ENCODE data around the gene LRRK2. TPM values are rescaled to one million over a fixed set of nuclear protein-coding genes. Genes with fewer than 3 reads are reported as not detected.
"Not testable (repeated sequence)": the region's sequence is repeated elsewhere in the genome, so short reads cannot be mapped to it uniquely, and the experiment has no call there.

The LRRK2 gene
- total RNA-seq, 2 experiments from 2014 or later: 0.21 TPM; not detected in 1

DNA sequence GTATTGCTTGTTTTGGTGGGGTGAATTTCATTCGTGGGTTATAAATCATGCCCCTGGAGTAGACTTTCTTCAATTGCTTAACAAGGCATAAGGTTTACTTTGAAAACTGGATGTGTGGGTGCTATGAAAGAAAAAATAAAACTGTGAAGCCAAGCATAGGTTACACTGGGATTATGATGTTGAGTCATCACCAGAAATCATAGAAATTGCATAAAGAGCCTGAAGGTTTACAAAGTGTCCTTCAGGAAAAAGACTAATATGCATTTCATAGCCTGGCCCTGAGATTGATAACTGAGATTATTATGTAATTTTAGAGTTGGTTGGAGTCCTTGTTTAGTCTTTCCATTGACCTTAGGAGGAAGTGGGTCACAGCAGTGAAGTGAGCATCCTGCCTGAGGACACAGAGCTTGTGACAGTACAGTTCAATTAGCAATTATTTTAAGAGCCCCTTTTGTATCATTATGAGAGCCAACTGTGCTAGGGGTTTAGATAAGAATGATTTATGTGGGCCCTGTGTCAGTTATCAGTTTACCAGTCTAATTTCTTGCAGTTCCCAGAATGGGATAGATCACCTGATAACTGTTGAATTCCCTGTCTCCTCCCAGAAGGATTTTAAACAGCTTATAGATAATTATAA, 13.6 kb downstream of the LRRK2 start:
- intact Hi-C loops (cut with micrococcal nuclease): no loop called here
- CTCF ChIA-PET: no interaction called here
- H3K36me3 Mint-ChIP-seq: no peaks in the 10 kb centered on the region
- H3K27me3 Mint-ChIP-seq: no peaks in the 10 kb centered on the region
- no peaks in the 10 kb centered on the region for H3K4me1 Mint-ChIP-seq (ENCODE audit: low read depth)
- no peak overlapping the region for H3K27ac Mint-ChIP-seq
- H3K9me3 Mint-ChIP-seq: no peaks in the 10 kb centered on the region
- no peak overlapping the region for H3K4me3 Mint-ChIP-seq
- DNase-seq: no peak
- POLR2A ChIA-PET: no interaction called here

DNA sequence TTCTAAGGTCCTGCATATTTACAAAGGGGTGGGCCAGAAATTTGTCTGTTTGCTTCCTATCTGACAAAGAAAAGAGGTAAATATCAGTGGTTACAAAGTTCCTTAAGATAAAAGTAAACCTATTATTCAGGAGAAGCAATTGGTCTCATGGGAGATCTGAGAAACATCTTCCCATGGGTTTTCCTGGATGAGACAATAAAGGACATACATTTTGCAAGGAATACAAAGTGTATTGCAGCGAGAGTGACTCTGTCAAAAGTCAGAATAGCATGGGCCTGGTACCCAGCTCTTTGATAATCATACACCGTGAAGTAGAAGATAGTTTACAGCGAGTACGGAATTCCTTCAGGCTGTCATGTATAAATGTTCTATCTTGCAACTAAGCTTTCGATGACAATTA, 14.2 kb downstream of the LRRK2 start:
- H3K4me3 Mint-ChIP-seq: no peak overlapping the region
- H3K9me3 Mint-ChIP-seq: no peaks in the 10 kb centered on the region
- ChIA-PET POLR2A (no interaction called here), CTCF (no interaction called here)
- intact Hi-C loops (cut with micrococcal nuclease): no loop called here
- H3K4me1 Mint-ChIP-seq (ENCODE audit: low read depth): no peaks in the 10 kb centered on the region
- no peak for DNase-seq
- H3K27ac Mint-ChIP-seq: no peak overlapping the region
- H3K27me3 Mint-ChIP-seq: no peaks in the 10 kb centered on the region
- H3K36me3 Mint-ChIP-seq: no peaks in the 10 kb centered on the region

DNA sequence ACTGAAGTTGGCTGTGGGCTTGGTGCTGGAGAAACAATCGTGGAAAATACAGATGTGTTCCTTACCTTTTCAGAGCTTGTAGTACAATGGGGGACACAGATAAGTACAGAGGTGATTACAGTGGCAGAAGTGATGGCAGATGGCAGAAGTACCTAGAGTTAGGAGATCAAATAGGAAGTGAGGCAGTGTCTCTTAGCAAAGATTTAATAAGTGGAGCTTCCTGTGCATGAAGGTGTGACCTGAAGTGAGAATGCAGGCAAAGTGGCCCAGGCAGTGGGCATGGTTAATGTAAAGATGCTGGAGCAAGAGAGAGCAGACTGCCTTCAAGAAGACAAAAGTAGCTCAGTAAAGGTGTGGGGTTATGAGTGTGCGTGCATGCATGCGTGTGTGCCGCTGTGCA, 16.0 kb downstream of the LRRK2 start:
- Mint-ChIP-seq H3K36me3 (no peaks in the 10 kb centered on the region), H3K9me3 (no peaks in the 10 kb centered on the region), H3K27ac (no peak overlapping the region), H3K27me3 (no peaks in the 10 kb centered on the region), H3K4me1 (ENCODE audit: low read depth) (no peaks in the 10 kb centered on the region), H3K4me3 (no peak overlapping the region)
- ChIA-PET CTCF (no interaction called here), POLR2A (no interaction called here)
- intact Hi-C loops (cut with micrococcal nuclease): no loop called here
- no peak for DNase-seq

DNA sequence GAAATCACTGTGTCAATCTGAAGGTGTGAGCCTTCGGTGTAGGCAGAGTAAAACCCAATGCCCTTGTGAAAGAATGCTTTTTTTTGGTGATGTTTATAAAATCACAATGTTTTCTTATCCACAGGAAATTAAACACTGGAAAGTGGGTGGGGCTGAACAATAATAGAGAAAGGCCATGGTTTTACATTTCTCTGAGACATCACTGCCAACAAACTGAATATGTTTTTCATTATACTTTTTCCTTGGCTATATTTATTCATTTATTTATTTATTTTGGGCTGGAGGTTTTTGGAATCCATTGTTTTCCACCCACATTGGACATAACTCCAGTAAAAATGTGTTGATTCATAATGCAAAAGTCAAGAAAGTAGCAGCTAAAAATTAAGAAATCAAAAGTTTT, 16.9 kb downstream of the LRRK2 start:
- CTCF ChIA-PET: no interaction called here

DNA sequence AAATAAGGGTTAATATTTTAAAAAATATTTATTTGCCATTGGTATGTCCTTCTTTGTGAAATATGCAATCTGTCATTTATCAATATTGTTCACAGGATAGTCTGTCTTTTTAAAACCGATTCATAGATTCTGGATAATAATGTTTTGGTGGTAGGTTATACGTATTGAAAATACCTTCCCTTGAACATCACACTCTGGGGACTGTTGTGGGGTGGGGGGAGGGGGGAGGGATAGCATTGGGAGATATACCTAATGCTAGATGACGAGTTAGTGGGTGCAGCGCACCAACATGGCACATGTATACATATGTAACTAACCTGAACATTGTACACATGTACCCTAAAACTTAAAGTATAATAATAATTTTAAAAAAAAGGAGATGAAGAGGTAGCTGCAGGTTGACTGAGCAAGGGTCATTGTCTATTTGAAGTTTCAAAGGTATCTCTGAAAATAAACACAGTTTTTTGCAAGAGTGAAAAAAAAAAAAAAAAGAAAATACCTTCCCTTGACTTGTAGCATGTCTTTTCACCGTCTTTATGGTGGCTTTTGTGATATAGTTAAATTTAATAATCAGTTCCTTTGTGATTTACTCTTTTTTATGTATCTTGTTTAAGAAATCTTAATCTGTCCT, 19.8 kb downstream of the LRRK2 start:
- H3K36me3 Mint-ChIP-seq; H3K4me1 Mint-ChIP-seq (ENCODE audit: low read depth); H3K4me3 Mint-ChIP-seq; H3K27ac Mint-ChIP-seq; intact Hi-C loops (cut with micrococcal nuclease); POLR2A ChIA-PET; H3K27me3 Mint-ChIP-seq; DNase-seq; H3K9me3 Mint-ChIP-seq: not testable (repeated sequence)
- CTCF ChIA-PET: interaction anchor here (0.5 kb wide), 1 partner anchor 15 kb away, joined by 4 read pairs; no protein-coding TSS in a partner anchor

More for the DNA sequence above, 16.9 kb downstream of the LRRK2 start:
- H3K4me1 Mint-ChIP-seq (ENCODE audit: low read depth): no peaks in the 10 kb centered on the region
- H3K27ac Mint-ChIP-seq: no peak overlapping the region
- POLR2A ChIA-PET: no interaction called here
- no peaks in the 10 kb centered on the region for H3K36me3 Mint-ChIP-seq
- no peaks in the 10 kb centered on the region for H3K27me3 Mint-ChIP-seq
- no peaks in the 10 kb centered on the region for H3K9me3 Mint-ChIP-seq
- no peak overlapping the region for H3K4me3 Mint-ChIP-seq
- no peak for DNase-seq
- intact Hi-C loops (cut with micrococcal nuclease): no loop called here

DNA sequence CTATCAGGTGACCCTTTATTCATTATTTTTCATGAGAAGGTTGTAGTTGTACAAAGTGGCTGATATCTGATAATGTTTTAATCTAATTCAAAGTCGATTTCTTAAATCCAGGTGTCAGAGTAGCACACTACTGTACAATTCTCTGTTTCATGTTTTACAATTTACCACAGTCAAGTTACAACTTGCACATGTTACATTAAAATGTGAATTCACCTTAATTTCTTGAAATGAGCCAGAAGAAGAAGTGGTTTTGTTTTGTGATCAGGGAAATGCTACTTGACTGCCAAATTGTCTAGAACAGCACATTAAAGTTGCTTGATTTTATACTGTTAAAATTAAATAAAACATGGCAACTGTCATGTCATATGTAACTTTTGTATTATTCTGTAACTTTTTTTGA, 23.2 kb downstream of the LRRK2 start:
- Mint-ChIP-seq H3K27me3 (no peaks in the 10 kb centered on the region), H3K27ac (no peak overlapping the region), H3K4me3 (no peak overlapping the region), H3K36me3 (no peaks in the 10 kb centered on the region), H3K4me1 (ENCODE audit: low read depth) (no peaks in the 10 kb centered on the region), H3K9me3 (no peaks in the 10 kb centered on the region)
- ChIA-PET CTCF (no interaction called here), POLR2A (no interaction called here)
- DNase-seq: no peak
- intact Hi-C loops (cut with micrococcal nuclease): no loop called here

DNA sequence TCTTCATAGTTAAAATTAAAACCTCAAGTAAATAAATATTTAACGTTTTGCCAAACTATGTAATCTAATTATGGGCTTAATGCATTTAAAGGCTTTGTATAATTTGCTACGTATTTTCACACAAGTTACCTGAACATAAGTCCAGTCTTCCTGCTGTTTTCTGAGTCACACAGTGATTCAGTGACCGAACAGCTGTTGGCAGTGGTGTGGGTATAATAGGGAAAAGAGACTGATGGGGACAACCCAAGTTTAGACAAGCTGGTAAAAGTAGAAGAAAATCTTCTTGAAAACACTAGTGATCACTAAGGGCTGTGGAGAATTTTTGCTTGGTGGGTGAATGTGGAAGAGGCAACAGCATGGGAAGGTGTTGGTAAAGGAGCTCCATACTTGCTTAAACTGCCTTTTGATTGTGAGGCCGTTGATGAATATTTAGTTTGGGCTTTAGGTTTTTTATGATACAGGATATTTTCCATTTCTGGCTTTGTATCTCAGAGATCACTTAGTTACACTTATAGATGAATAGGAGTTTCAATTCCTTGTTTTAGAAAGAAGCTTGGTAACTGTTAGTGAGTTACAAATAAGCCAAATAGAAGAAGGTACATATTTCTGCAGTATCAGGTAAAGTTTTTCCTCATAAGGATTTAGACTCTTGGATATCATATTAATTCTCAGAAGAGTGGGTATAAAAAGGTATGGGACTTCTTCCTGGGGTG, 23.9 kb downstream of the LRRK2 start:
- CTCF ChIA-PET: no interaction called here
- POLR2A ChIA-PET: no interaction called here
- H3K27ac Mint-ChIP-seq: no peak overlapping the region
- H3K36me3 Mint-ChIP-seq: no peaks in the 10 kb centered on the region
- no peak for DNase-seq
- no peaks in the 10 kb centered on the region for H3K4me1 Mint-ChIP-seq (ENCODE audit: low read depth)
- H3K4me3 Mint-ChIP-seq: no peak overlapping the region
- H3K9me3 Mint-ChIP-seq: no peaks in the 10 kb centered on the region
- no peaks in the 10 kb centered on the region for H3K27me3 Mint-ChIP-seq
- intact Hi-C loops (cut with micrococcal nuclease): no loop called here

DNA sequence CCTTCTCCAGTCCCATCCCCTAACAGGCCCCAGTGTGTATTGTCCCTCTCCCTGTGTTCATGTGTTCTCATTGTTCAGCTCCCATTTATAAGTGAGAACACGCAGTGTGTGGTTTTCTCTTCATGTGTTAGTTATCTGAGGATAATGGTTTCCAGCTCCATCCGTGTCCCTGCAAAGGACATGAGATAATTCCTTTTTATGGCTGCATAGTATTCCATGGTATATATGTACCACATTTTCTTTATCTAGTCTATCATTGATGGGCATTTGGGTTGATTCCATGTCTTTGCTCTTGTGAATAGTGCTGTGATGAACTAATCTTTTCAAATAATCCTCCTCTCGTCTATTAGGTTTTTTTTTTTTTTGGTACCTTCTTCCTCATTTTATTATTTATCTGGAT, 25.9 kb downstream of the LRRK2 start:
- H3K36me3 Mint-ChIP-seq; H3K27ac Mint-ChIP-seq; H3K4me3 Mint-ChIP-seq; H3K4me1 Mint-ChIP-seq (ENCODE audit: low read depth); H3K9me3 Mint-ChIP-seq; POLR2A ChIA-PET; DNase-seq; CTCF ChIA-PET; H3K27me3 Mint-ChIP-seq; intact Hi-C loops (cut with micrococcal nuclease): not testable (repeated sequence)

DNA sequence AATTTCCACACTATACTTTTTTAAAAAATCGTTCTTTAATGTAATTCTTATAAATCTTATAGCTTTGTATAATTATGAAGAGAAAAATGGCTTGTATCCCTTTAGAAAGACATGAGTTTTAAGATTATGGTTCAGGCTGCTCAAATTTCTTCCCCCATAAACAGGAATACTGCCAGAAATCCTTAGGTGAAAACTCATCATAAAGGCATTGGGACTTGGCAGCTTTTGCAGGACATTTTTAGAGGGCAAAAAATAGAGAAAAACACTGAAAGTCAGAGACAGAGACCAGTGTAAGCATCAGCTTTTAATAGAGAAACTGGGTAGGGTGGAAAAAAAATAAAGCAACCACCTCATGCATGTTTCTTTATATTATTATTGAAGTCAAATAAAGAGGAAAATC, 29.1 kb downstream of the LRRK2 start:
- DNase-seq: no peak
- ChIA-PET CTCF (no interaction called here), POLR2A (no interaction called here)
- no peaks in the 10 kb centered on the region for H3K9me3 Mint-ChIP-seq
- no peaks in the 10 kb centered on the region for H3K27me3 Mint-ChIP-seq
- no peak overlapping the region for H3K27ac Mint-ChIP-seq
- H3K4me1 Mint-ChIP-seq (ENCODE audit: low read depth): no peaks in the 10 kb centered on the region
- no peaks in the 10 kb centered on the region for H3K36me3 Mint-ChIP-seq
- intact Hi-C loops (cut with micrococcal nuclease): no loop called here
- no peak overlapping the region for H3K4me3 Mint-ChIP-seq

DNA sequence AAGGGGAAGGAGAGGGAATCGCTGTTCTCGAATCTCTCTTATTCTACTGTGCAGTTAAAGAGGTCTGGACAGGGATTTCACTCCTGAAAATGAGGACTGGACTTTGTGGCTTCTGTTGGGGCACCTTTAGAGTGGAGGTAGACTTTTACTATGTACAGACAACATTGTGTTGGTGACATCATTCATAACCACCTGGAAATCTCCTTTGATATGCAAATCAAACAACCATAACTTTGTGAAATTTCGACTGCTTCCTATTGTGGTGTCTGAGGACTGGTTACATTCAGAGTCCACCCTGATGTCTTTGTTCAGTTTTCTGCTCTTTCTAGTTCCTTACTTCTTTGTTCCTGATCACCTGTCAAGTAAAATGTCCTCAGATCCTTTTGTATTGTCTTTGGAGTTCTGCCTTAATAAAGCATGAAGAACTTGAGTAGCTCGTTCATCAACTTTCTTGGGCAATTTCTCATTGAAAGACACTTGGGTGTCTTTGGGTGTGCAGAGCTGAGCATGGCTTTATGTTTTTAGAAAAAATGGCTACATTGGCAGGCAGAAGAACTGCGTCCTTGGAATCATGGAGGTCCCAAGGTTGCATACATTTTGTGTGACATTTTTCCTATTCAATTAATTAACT, 29.8 kb downstream of the LRRK2 start:
- ChIA-PET POLR2A (no interaction called here), CTCF (no interaction called here)
- Mint-ChIP-seq H3K27ac (no peak overlapping the region), H3K4me1 (ENCODE audit: low read depth) (no peaks in the 10 kb centered on the region), H3K36me3 (no peaks in the 10 kb centered on the region), H3K4me3 (no peak overlapping the region), H3K9me3 (no peaks in the 10 kb centered on the region), H3K27me3 (no peaks in the 10 kb centered on the region)
- DNase-seq: no peak
- intact Hi-C loops (cut with micrococcal nuclease): no loop called here

DNA sequence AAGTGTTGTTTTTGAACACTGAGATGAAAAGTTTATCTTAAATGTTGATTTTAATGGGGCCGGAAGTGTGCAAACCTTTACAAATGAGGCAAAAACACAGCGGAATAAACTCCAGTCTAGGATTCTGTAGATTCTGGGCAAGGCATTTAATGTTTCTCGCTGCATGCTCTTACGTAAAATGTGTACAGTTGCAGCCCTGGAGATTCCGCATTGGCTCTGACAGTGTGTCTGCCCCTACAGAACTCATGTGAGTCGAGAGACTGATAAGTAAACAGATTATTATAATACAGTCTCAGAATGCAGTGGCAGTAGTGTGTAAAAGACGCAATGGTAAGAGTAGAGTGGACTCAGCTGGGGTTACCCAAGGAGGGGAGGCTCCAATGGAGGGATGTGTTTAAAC, 33.6 kb downstream of the LRRK2 start:
- no peak for DNase-seq
- no peak overlapping the region for H3K4me3 Mint-ChIP-seq
- no peaks in the 10 kb centered on the region for H3K4me1 Mint-ChIP-seq (ENCODE audit: low read depth)
- ChIA-PET CTCF (no interaction called here), POLR2A (no interaction called here)
- intact Hi-C loops (cut with micrococcal nuclease): no loop called here
- no peaks in the 10 kb centered on the region for H3K9me3 Mint-ChIP-seq
- H3K27ac Mint-ChIP-seq: no peak overlapping the region
- no peaks in the 10 kb centered on the region for H3K27me3 Mint-ChIP-seq
- no peaks in the 10 kb centered on the region for H3K36me3 Mint-ChIP-seq

DNA sequence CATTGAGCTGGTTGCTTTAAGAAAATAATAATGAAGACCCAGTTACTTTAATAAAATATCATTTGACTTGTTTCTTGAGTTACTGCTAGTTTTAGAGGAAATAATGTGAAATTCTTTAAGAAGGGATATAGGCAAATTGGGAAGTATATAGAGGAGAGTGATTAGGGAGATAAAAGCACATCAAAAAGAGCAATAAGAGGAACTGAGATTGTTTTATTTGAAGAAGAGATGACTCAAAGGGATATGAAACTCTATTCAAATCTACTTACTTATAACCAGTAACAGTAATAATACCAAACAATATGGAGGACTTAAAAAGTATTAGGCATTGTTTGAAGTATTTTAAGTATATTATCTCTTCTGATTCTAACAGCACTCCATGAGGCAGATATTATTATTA, 37.1 kb downstream of the LRRK2 start:
- no peak overlapping the region for H3K27ac Mint-ChIP-seq
- ChIA-PET POLR2A (no interaction called here), CTCF (interaction anchor here (0.8 kb wide), 1 partner anchor 9 kb away, joined by 4 read pairs; no protein-coding TSS in a partner anchor)
- H3K4me3 Mint-ChIP-seq: no peak overlapping the region
- no peaks in the 10 kb centered on the region for H3K4me1 Mint-ChIP-seq (ENCODE audit: low read depth)
- H3K9me3 Mint-ChIP-seq: peaks cover 5% of the 10 kb centered on the region
- intact Hi-C loops (cut with micrococcal nuclease): no loop called here
- DNase-seq: no peak
- H3K27me3 Mint-ChIP-seq: no peaks in the 10 kb centered on the region
- H3K36me3 Mint-ChIP-seq: no peaks in the 10 kb centered on the region

DNA sequence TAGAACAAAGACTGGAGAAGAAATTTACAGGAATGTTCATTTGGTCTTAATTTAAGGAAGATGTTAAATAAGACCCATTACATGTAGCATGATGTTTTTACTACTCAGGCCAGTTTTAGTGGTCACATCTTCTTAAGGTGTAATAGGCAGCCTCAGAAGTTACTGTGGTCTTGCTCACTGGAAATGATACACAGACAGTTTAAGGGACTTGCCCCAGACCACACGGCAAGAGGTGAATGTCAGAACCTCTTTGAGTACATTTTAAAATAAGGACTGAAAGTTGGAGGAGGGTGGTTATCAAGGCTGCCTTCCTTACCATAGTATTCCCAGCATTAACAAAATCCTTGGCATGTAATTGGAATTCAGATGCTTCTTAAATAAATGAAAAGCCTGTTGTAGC, 37.9 kb downstream of the LRRK2 start:
- Mint-ChIP-seq H3K27me3 (no peaks in the 10 kb centered on the region), H3K4me1 (ENCODE audit: low read depth) (no peaks in the 10 kb centered on the region), H3K4me3 (no peak overlapping the region), H3K27ac (no peak overlapping the region), H3K9me3 (peaks cover 5% of the 10 kb centered on the region), H3K36me3 (no peaks in the 10 kb centered on the region)
- CTCF ChIA-PET: no interaction called here
- intact Hi-C loops (cut with micrococcal nuclease): no loop called here
- POLR2A ChIA-PET: no interaction called here
- DNase-seq: no peak

All from activated CD4-positive, alpha-beta memory T cell treated with anti-CD3 and anti-CD28 coated beads for 36 hours (primary cell).